Smooth muscle cell (in vitro differentiated cells): ENCODE data around the gene ZNF511. TPM values are rescaled to one million over a fixed set of nuclear protein-coding genes. Genes with fewer than 3 reads are reported as not detected.
"Not testable (repeated sequence)": the region's sequence is repeated elsewhere in the genome, so short reads cannot be mapped to it uniquely, and the experiment has no call there.

ENCODE experiments used
- DNase-seq: peaks from one replicate; lab custom pipeline; 2025; ENCODE audit not compliant: unreplicated experiment; lab: John Stamatoyannopoulos, UW
- H2AFZ ChIP-seq: fragments of 200-600 bp; sonication (generic); 2 replicates; pipeline ENCODE4 v1.6.0; 2016; ENCODE audit warnings: antibody characterized with exemption, low read depth, mild to moderate bottlenecking
- H3F3A ChIP-seq: fragments of 200-600 bp; sonication (generic); 2 replicates; pipeline ENCODE4 v1.6.0; 2017; ENCODE audit warnings: antibody characterized with exemption, low read depth
- H3K27ac ChIP-seq: fragments of 200-600 bp; sonication (generic); 2 replicates; pipeline ENCODE4 v1.5.1; 2016; ENCODE audit warnings: low read depth, mild to moderate bottlenecking
- H3K27me3 ChIP-seq: fragments of 200-600 bp; sonication (generic); 2 replicates; pipeline ENCODE4 v1.6.1; 2016; ENCODE audit warnings: low read depth, mild to moderate bottlenecking
- H3K36me3 ChIP-seq: fragments of 200-600 bp; sonication (generic); 2 replicates; pipeline ENCODE4 v1.5.1; 2016; ENCODE audit warnings: low read depth
- H3K4me1 ChIP-seq: fragments of 200-600 bp; sonication (generic); 2 replicates; pipeline ENCODE4 v1.5.1; 2016; ENCODE audit warnings: low read depth
- H3K4me2 ChIP-seq: fragments of 200-600 bp; sonication (generic); 2 replicates; pipeline ENCODE4 v1.6.0; 2016; ENCODE audit warnings: mild to moderate bottlenecking
- H3K4me3 ChIP-seq: fragments of 200-600 bp; sonication (generic); 2 replicates; pipeline ENCODE4 v1.5.1; 2016; ENCODE audit warnings: mild to moderate bottlenecking
- H3K79me2 ChIP-seq: fragments of 200-600 bp; sonication (generic); 2 replicates; pipeline ENCODE4 v1.6.0; 2016; ENCODE audit warnings: low read depth, mild to moderate bottlenecking
- H3K9ac ChIP-seq: fragments of 200-600 bp; sonication (generic); 2 replicates; pipeline ENCODE4 v1.6.0; 2016; ENCODE audit warnings: low read depth
- H3K9me3 ChIP-seq: fragments of 200-600 bp; sonication (generic); replicated peaks from 2 replicates; pipeline ENCODE4 v1.5.1; 2016; ENCODE audit warnings: low read depth
- H4K20me1 ChIP-seq: fragments of 200-600 bp; sonication (generic); 2 replicates; pipeline ENCODE4 v1.6.0; 2016; ENCODE audit warnings: low read depth
- CTCF ChIP-seq: fragments of 200-600 bp; sonication (generic); IDR thresholded peaks from 2 replicates; pipeline ENCODE4 v1.5.1; 2017; ENCODE audit warnings: borderline replicate concordance, mild to moderate bottlenecking, antibody characterized with exemption; ENCODE audit not compliant: insufficient read depth, poor library complexity, severe bottlenecking
- WGBS: methylation state at CpG from one replicate; pipeline ENCODE4 v1.1.7; 2016; ENCODE audit warnings: low lambda C conversion rate; 5-methylcytosine and 5-hydroxymethylcytosine counted together
- polyA plus RNA-seq: library from polyadenylated mRNA; unstranded; fragments of >200 nt; fragmentation: Nextera tagmentation; extraction: Ambion mirVana; gene quantifications from 2 replicates; pipeline ENCODE4 v1.2.1, GENCODE V29; 2016
- total RNA-seq: library from RNA; depleted of rRNA; stranded (reverse); fragments of >200 nt; gene quantifications from 2 replicates; pipeline ENCODE4 v1.2.3, GENCODE V29; 2014

ZNF511 gene
- total and polyA plus RNA-seq, 2 experiments from 2014 or later = 20.0 to 52.3 TPM

- peak overlapping the region; percentile 49 for H2AFZ ChIP-seq
- peaks cover 24% of the 10 kb centered on the region for H3K4me1 ChIP-seq
- H3K27ac ChIP-seq = peak overlapping the region; percentile 31
- WGBS = 3% methylated on average over 7 of the region's 79 CpGs
- H3K27me3 ChIP-seq = no peaks in the 10 kb centered on the region
- TF ChIP-seq CTCF = no peak
- H3K4me3 ChIP-seq = peak overlapping the region; percentile 74
- peak; percentile 56 for DNase-seq
- H3K9me3 ChIP-seq = no peaks in the 10 kb centered on the region
- H3F3A ChIP-seq = no peaks in the 10 kb centered on the region
- H4K20me1 ChIP-seq = no peaks in the 10 kb centered on the region
- H3K4me2 ChIP-seq = peak overlapping the region; percentile 96
- H3K9ac ChIP-seq = peak overlapping the region; percentile 70
- no peaks in the 10 kb centered on the region for H3K79me2 ChIP-seq
- H3K36me3 ChIP-seq = no peaks in the 10 kb centered on the region
Observed at GRCh38 chr10:133261726-133262325, 46.9 kb upstream of the ZNF511 start.

GRCh38 chr10:133262696-133263095 is 46.0 kb upstream of the ZNF511 start:
- no peak for TF ChIP-seq CTCF
- 89% methylated on average over 14 of the region's 14 CpGs for WGBS
- no peaks in the 10 kb centered on the region for H3F3A ChIP-seq
- H3K9me3 ChIP-seq = no peaks in the 10 kb centered on the region
- no peak overlapping the region for H2AFZ ChIP-seq
- peaks cover 17% of the 10 kb centered on the region for H3K4me1 ChIP-seq
- H3K27ac ChIP-seq = no peak overlapping the region
- no peak overlapping the region for H3K4me3 ChIP-seq
- no peak for DNase-seq
- no peak overlapping the region for H3K4me2 ChIP-seq
- no peaks in the 10 kb centered on the region for H3K27me3 ChIP-seq
- H3K9ac ChIP-seq = no peak overlapping the region
- H3K79me2 ChIP-seq = no peaks in the 10 kb centered on the region
- no peaks in the 10 kb centered on the region for H3K36me3 ChIP-seq
- H4K20me1 ChIP-seq = no peaks in the 10 kb centered on the region

DNA sequence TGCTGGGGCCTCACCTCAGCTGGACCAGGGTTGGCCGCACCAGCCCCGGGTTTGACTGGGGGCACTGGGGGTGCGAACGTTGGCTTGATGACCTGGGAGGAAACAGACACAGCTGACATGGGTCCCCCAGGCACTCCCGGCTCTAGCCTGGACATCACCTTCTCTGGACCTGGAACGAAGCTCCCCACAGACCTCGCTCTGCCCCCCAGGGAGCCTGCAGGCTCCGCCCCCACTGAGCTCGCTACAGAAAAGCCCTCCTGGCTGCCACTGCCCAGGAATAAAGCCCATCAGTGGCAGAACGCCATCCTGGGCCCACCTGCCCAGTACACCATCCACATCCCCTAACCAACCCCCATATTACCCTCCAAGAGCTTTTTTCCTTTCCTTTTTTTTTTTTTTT is 45.0 kb upstream of the ZNF511 start:
- no peak overlapping the region for H2AFZ ChIP-seq
- H3K9ac ChIP-seq = no peak overlapping the region
- no peak for TF ChIP-seq CTCF
- H3K27ac ChIP-seq = no peak overlapping the region
- 92% methylated on average over 10 of the region's 10 CpGs for WGBS
- no peak overlapping the region for H3K4me3 ChIP-seq
- H3K9me3 ChIP-seq = no peaks in the 10 kb centered on the region
- no peaks in the 10 kb centered on the region for H4K20me1 ChIP-seq
- H3K36me3 ChIP-seq = no peaks in the 10 kb centered on the region
- H3K27me3 ChIP-seq = no peaks in the 10 kb centered on the region
- H3K4me2 ChIP-seq = no peak overlapping the region
- H3K79me2 ChIP-seq = no peaks in the 10 kb centered on the region
- peaks cover 14% of the 10 kb centered on the region for H3K4me1 ChIP-seq
- no peak for DNase-seq
- H3F3A ChIP-seq = no peaks in the 10 kb centered on the region

DNA sequence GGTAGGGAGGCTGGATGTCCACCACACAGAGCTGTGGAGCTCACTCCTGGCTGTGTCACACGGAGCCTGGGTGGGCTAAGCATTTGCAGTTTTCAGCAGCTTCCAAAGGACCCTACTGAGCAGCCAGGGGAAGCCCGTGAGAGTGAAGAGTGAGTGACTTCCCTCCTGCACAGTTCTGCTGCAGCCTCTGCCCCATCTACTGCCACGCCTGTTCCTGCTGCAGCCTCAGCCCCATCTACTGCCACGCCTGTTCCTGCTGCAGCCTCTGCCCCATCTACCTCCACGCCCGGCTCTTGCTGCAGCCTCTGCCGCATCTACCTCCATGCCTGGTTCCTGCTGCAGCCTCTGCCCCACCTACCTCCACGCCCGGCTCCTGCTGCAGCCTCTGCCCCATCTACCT is 44.3 kb upstream of the ZNF511 start:
- Histone ChIP-seq H3K27ac (no peak overlapping the region), H3K4me3 (no peak overlapping the region), H3K4me2 (no peak overlapping the region), H3K4me1 (peaks cover 10% of the 10 kb centered on the region), H3K9ac (no peak overlapping the region), H3F3A (no peaks in the 10 kb centered on the region), H3K27me3 (no peaks in the 10 kb centered on the region), H2AFZ (no peak overlapping the region), H4K20me1 (no peaks in the 10 kb centered on the region), H3K79me2 (no peaks in the 10 kb centered on the region), H3K9me3 (no peaks in the 10 kb centered on the region), H3K36me3 (no peaks in the 10 kb centered on the region)
- DNase-seq = no peak
- TF ChIP-seq CTCF = no peak
- WGBS = 90% methylated on average over 9 of the region's 9 CpGs

DNA sequence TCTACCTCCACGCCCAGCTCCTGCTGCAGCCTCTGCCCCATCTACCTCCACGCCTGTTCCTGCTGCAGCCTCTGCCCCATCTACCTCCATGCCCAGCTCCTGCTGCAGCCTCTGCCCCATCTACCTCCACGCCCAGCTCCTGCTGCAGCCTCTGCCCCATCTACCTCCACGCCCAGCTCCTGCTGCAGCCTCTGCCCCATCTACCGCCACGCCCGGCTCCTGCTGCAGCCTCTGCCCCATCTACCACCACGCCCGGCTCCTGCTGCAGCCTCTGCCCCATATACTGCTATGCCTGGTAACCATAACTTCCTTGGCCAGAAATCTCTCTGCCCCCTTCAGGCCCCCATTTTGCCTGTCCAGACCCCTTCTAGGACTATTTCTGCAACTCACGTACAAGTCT is 43.7 kb upstream of the ZNF511 start:
- H3K9ac ChIP-seq, H3K27me3 ChIP-seq, H3K79me2 ChIP-seq, H3K4me2 ChIP-seq, H3K9me3 ChIP-seq, H3K4me3 ChIP-seq, H3K27ac ChIP-seq, H3K36me3 ChIP-seq, H4K20me1 ChIP-seq, DNase-seq, H2AFZ ChIP-seq, H3F3A ChIP-seq: not testable (repeated sequence)
- peaks cover 10% of the 10 kb centered on the region for H3K4me1 ChIP-seq
- WGBS = 78% methylated on average over 10 of the region's 10 CpGs
